OCI-LY3 (cell line): ENCODE measurements around the gene VAT1L.

Experiments used
- H2AFZ ChIP-seq: fragments of 200-600, 300-600 bp; shearing (Covaris generic); 2 replicates; pipeline ENCODE4 v1.6.0; 2014; ENCODE audit warnings: antibody characterized with exemption, low read depth, low read length
- H3K27ac ChIP-seq: fragments of 200-600, 300-600 bp; sonication (generic); 2 replicates; pipeline ENCODE4 v1.5.1; 2014; ENCODE audit warnings: mild to moderate bottlenecking, low read length, moderate library complexity, mixed read lengths
- H3K27me3 ChIP-seq: fragments of 200-600, 300-600 bp; sonication (generic); 2 replicates; pipeline ENCODE4 v1.6.1; 2014; ENCODE audit warnings: low read depth, low read length, mixed read lengths
- H3K36me3 ChIP-seq: fragments of 200-600, 300-600 bp; sonication (generic); replicated peaks from 2 replicates; pipeline ENCODE3; 2014; ENCODE audit warnings: low read depth, low read length, mixed read lengths
- H3K4me1 ChIP-seq: fragments of 300-600, 200-600 bp; sonication (generic); 2 replicates; pipeline ENCODE4 v1.6.1; 2014; ENCODE audit warnings: low read length, mixed read lengths
- H3K4me2 ChIP-seq: fragments of 200-600, 300-600 bp; sonication (generic); 2 replicates; pipeline ENCODE4 v1.6.1; 2014; ENCODE audit warnings: low read length, mixed read lengths
- H3K4me3 ChIP-seq: fragments of 300-600, 200-600 bp; sonication (generic); 2 replicates; pipeline ENCODE4 v1.5.1; 2014; ENCODE audit warnings: antibody characterized with exemption, mild to moderate bottlenecking, low read length, moderate library complexity
- H3K79me2 ChIP-seq: fragments of 300-600, 200-600 bp; shearing (Covaris generic); 2 replicates; pipeline ENCODE4 v1.6.1; 2014; ENCODE audit warnings: mild to moderate bottlenecking, low read length, mixed read lengths
- H3K9ac ChIP-seq: fragments of 300-600, 200-600 bp; shearing (Covaris generic); 2 replicates; pipeline ENCODE4 v1.6.0; 2014; ENCODE audit warnings: mild to moderate bottlenecking, low read length, moderate library complexity
- H3K9me3 ChIP-seq: fragments of 200-600, 300-600 bp; shearing (Covaris generic); 2 replicates; pipeline ENCODE4 v1.6.1; 2014; ENCODE audit warnings: low read length, mixed read lengths; ENCODE audit not compliant: insufficient read depth
- H4K20me1 ChIP-seq: fragments of 200-600, 300-600 bp; sonication (generic); 2 replicates; pipeline ENCODE4 v1.6.1; 2016; ENCODE audit warnings: low read length, mixed read lengths; ENCODE audit not compliant: insufficient read depth
- CTCF ChIP-seq: fragments of 200-600, 300-600 bp; sonication (generic); IDR thresholded peaks from 2 replicates; pipeline ENCODE4 v1.5.1; 2014; ENCODE audit warnings: antibody characterized with exemption, low read length, low read depth
- EZH2phosphoT487 ChIP-seq: fragments of 200-600 bp; shearing (Covaris generic); IDR thresholded peaks from 2 replicates; pipeline ENCODE4 v1.6.1; 2018; ENCODE audit warnings: antibody characterized with exemption, mixed run types, low read depth

VAT1L gene

GRCh38 chr16:77840093-77840492 is 51.7 kb downstream of the VAT1L start:
- no peak overlapping the region for H3K4me2 ChIP-seq

GRCh38 chr16:77840673-77841501 is 52.5 kb downstream of the VAT1L start:
- Histone ChIP-seq H3K36me3 (no peaks in the 10 kb centered on the region), H4K20me1 (no peaks in the 10 kb centered on the region), H3K9me3 (no peaks in the 10 kb centered on the region), H3K4me1 (no peaks in the 10 kb centered on the region), H2AFZ (no peak overlapping the region), H3K27me3 (peaks cover 41% of the 10 kb centered on the region), H3K4me3 (no peak overlapping the region), H3K4me2 (no peak overlapping the region), H3K27ac (no peak overlapping the region), H3K79me2 (no peaks in the 10 kb centered on the region), H3K9ac (no peak overlapping the region)
- TF ChIP-seq EZH2phosphoT487: no peak
- no peak for TF ChIP-seq CTCF

More at GRCh38 chr16:77840093-77840492, 51.7 kb downstream of the VAT1L start:
- Histone ChIP-seq H2AFZ (no peak overlapping the region), H3K9ac (no peak overlapping the region), H3K36me3 (no peaks in the 10 kb centered on the region), H3K79me2 (no peaks in the 10 kb centered on the region), H3K27ac (no peak overlapping the region), H3K4me3 (no peak overlapping the region), H3K27me3 (peaks cover 41% of the 10 kb centered on the region), H3K9me3 (no peaks in the 10 kb centered on the region), H3K4me1 (no peaks in the 10 kb centered on the region), H4K20me1 (no peaks in the 10 kb centered on the region)
- TF ChIP-seq EZH2phosphoT487: no peak
- TF ChIP-seq CTCF: no peak

GRCh38 chr16:77841502-77841763 is 53.1 kb downstream of the VAT1L start:
- H3K27me3 ChIP-seq: peaks cover 41% of the 10 kb centered on the region
- H3K4me1 ChIP-seq: no peaks in the 10 kb centered on the region
- H3K27ac ChIP-seq: no peak overlapping the region
- H3K9ac ChIP-seq: no peak overlapping the region
- no peaks in the 10 kb centered on the region for H3K79me2 ChIP-seq
- no peak overlapping the region for H3K4me3 ChIP-seq
- no peaks in the 10 kb centered on the region for H3K9me3 ChIP-seq
- H4K20me1 ChIP-seq: no peaks in the 10 kb centered on the region
- no peak overlapping the region for H3K4me2 ChIP-seq
- no peak overlapping the region for H2AFZ ChIP-seq
- H3K36me3 ChIP-seq: no peaks in the 10 kb centered on the region
- TF ChIP-seq CTCF: no peak
- TF ChIP-seq EZH2phosphoT487: no peak

- Histone ChIP-seq H3K27me3 (peaks cover 40% of the 10 kb centered on the region), H4K20me1 (no peaks in the 10 kb centered on the region), H3K9ac (no peak overlapping the region), H3K36me3 (no peaks in the 10 kb centered on the region), H3K9me3 (no peaks in the 10 kb centered on the region), H3K4me2 (no peak overlapping the region), H3K4me3 (no peak overlapping the region), H2AFZ (no peak overlapping the region), H3K4me1 (no peaks in the 10 kb centered on the region), H3K27ac (no peak overlapping the region), H3K79me2 (no peaks in the 10 kb centered on the region)
- TF ChIP-seq EZH2phosphoT487: no peak
- no peak for TF ChIP-seq CTCF
Observed at GRCh38 chr16:77842468-77842867, 54.1 kb downstream of the VAT1L start.
